ENCODE measurements around the gene UBE2N. TPM values are rescaled to one million over a fixed set of nuclear protein-coding genes. Genes with fewer than 3 reads are reported as not detected.

Gene UBE2N
- total and polyA plus RNA-seq, 2 of the 8 experiments (the other 6 are each of a cell fraction or from before 2014, with no cell fraction given), result 108 to 225 TPM

- no peak overlapping the region for H3K56ac ChIP-seq (replicated peaks; ENCODE audit: insufficient read length, low read depth, low read length)
- no peak overlapping the region for H2BK15ac ChIP-seq (ENCODE audit: low read length)
- no peak overlapping the region for H2BK120ac ChIP-seq (replicated peaks; ENCODE audit: low read depth, low read length)
- H3K79me1 ChIP-seq (ENCODE audit: low read depth, low read length), result peaks cover 2% of the 10 kb centered on the region; the same call in 1 of the 2 replicates
- 94% methylated on average over 2 of the region's 2 CpGs; no CpG with 5 or more reads in 1 of the 2 experiments for WGBS, 2 experiments (ENCODE audit: extremely low coverage in 1 of 2, insufficient coverage in 1 of 2, insufficient read length in 1 of 2, insufficient replicate concordance in 2 of 2, low coverage in 1 of 2, low lambda C conversion rate in 2 of 2, missing lambda C conversion rate in 1 of 2)
- FAIRE-seq, result no peak
- peaks cover 2 to 5% of the 10 kb centered on the region in 2 experiments for H4K20me1 ChIP-seq (replicated peaks in 1 of 2; ENCODE audit: control insufficient read depth in 1 of 2, insufficient read depth in 2 of 2, low read length in 2 of 2)
- H4K5ac ChIP-seq (ENCODE audit: insufficient read length, low read depth, low read length), result no peak overlapping the region
- H3K4me2 ChIP-seq (ENCODE audit: insufficient read depth in 1 of 2, low read depth in 2 of 2, low read length in 2 of 2), result no peak overlapping the region
- no peak overlapping the region for H4K91ac ChIP-seq (replicated peaks; ENCODE audit: insufficient read length, low read length)
- H3K4me1 ChIP-seq (replicated peaks in 1 of 4; ENCODE audit: control insufficient read depth in 3 of 4, insufficient read depth in 4 of 4, low read length in 3 of 4), result no peaks in the 10 kb centered on the region
- H3K27me3 ChIP-seq (replicated peaks in 1 of 4; ENCODE audit: control insufficient read depth in 3 of 4, extremely low read depth in 1 of 4, insufficient read depth in 3 of 4, low read length in 3 of 4), result no peaks in the 10 kb centered on the region
- no peak overlapping the region for H3K18ac ChIP-seq (ENCODE audit: extremely low read depth, low read length)
- H3K36me3 ChIP-seq (ENCODE audit: control insufficient read depth in 2 of 4, insufficient read depth in 4 of 4, low read length in 3 of 4), result peaks cover 0 to 34% (median 8%) of the 10 kb centered on the region in 4 experiments; a peak in 5 of 8 replicates
- no peak overlapping the region for H3K9ac ChIP-seq (replicated peaks in 1 of 4; ENCODE audit: extremely low read depth in 1 of 4, low read depth in 3 of 4, low read length in 3 of 4)
- POLR2A ChIA-PET (ENCODE audit: partially characterized antibody), result no interaction called here
- no peak for DNase-seq (ENCODE audit: low read depth in 1 of 2, low spot score in 2 of 2)
- H2AFZ ChIP-seq (ENCODE audit: low read length), result no peak overlapping the region
- no peak overlapping the region for H3K4ac ChIP-seq (replicated peaks; ENCODE audit: insufficient read length, low read depth, low read length)
- no peaks in the 10 kb centered on the region for H3K23me2 ChIP-seq (ENCODE audit: low read depth, low read length)
- no peak overlapping the region for H2BK20ac ChIP-seq (ENCODE audit: low read length)
- no peak overlapping the region for H2BK5ac ChIP-seq (ENCODE audit: low read depth, low read length)
- H3K79me2 ChIP-seq (ENCODE audit: control insufficient read depth in 1 of 2, insufficient read depth in 2 of 2, low read length in 2 of 2), result peaks cover 0 to 23% of the 10 kb centered on the region in 2 experiments; a peak in 2 of 4 replicates
- CTCF ChIA-PET (ENCODE audit: partially characterized antibody), result interaction anchor here (1.8 to 4.2 kb wide), 2 partner anchors 12 to 420 kb away, joined by 4 to 22 read pairs; no protein-coding TSS in a partner anchor
- no peak overlapping the region for H2AK5ac ChIP-seq (ENCODE audit: low read depth, low read length)
- no peak overlapping the region for H3K27ac ChIP-seq (ENCODE audit: low read depth, low read length)
- no peak overlapping the region for H3K14ac ChIP-seq (ENCODE audit: insufficient read length)
- H2BK12ac ChIP-seq (ENCODE audit: low read depth, low read length), result no peak overlapping the region
- H4K8ac ChIP-seq (ENCODE audit: extremely low read depth, insufficient read depth, low read length), result no peak overlapping the region
- no peak overlapping the region for H3K4me3 ChIP-seq (ENCODE audit: extremely low read depth in 1 of 4, insufficient read depth in 2 of 4, low read depth in 3 of 4, low read length in 4 of 4)
- H3K9me3 ChIP-seq (ENCODE audit: insufficient read depth in 2 of 2, low read depth in 1 of 2, low read length in 1 of 2), result no peaks in the 10 kb centered on the region
- H3K23ac ChIP-seq (ENCODE audit: insufficient read length), result no peak overlapping the region
- no peak for TF ChIP-seq BRCA1 (IDR thresholded peaks at IDR 0.05; ENCODE audit: low read depth, low read length)
- no peak for TF ChIP-seq ZNF274 (IDR thresholded peaks at IDR 0.05; ENCODE audit: borderline replicate concordance, extremely low read depth, low read length)
- TF ChIP-seq RBBP5 (IDR thresholded peaks at IDR 0.05; ENCODE audit: borderline replicate concordance, low read depth, low read length), result no peak
- no peak for TF ChIP-seq CEBPB (IDR thresholded peaks at IDR 0.05; ENCODE audit: low read depth, low read length)
- TF ChIP-seq SAP30 (IDR thresholded peaks at IDR 0.05; ENCODE audit: insufficient read depth, insufficient replicate concordance, low read length), result no peak
- no peak for TF ChIP-seq CBX8 (IDR thresholded peaks at IDR 0.05; ENCODE audit: borderline replicate concordance, low read depth, low read length)
- TF ChIP-seq EGR1 (IDR thresholded peaks at IDR 0.05; ENCODE audit: borderline replicate concordance, low read depth, low read length), result no peak
- TF ChIP-seq JUN (IDR thresholded peaks at IDR 0.05; ENCODE audit: low read depth, low read length), result no peak
- no peak for TF ChIP-seq HDAC6 (IDR thresholded peaks at IDR 0.05; ENCODE audit: low read depth, low read length)
- no peak for TF ChIP-seq SIRT6 (IDR thresholded peaks at IDR 0.05; ENCODE audit: low read length)
- no peak for TF ChIP-seq PHF8 (conservative IDR thresholded peaks at IDR 0.05; ENCODE audit: low read depth, low read length)
- no peak for TF ChIP-seq SP2 (IDR thresholded peaks at IDR 0.05; ENCODE audit: low read length)
- no peak for TF ChIP-seq CHD1 (IDR thresholded peaks at IDR 0.05; ENCODE audit: low read depth, low read length)
- no peak for TF ChIP-seq POLR2AphosphoS5 (IDR thresholded peaks at IDR 0.05; ENCODE audit: low read depth, low read length)
These were observed 33.8 kb downstream of the UBE2N start for GRCh38 chr12:93407963-93408283.
